Measurements from ENCODE around the gene MLXIPL.
A peak's percentile ranks its signal among the peaks of the same experiment; 100 is the strongest.

MLXIPL gene

GRCh38 chr7:73650524-73650923 lies 26.2 kb upstream of the MLXIPL start:
- no peak overlapping the region for H3K4me3 ChIP-seq (replicated peaks; ENCODE audit: low read depth, low read length)
- DNase-seq (ENCODE audit: low read depth), result no peak
- TF ChIP-seq, protein P1, sequence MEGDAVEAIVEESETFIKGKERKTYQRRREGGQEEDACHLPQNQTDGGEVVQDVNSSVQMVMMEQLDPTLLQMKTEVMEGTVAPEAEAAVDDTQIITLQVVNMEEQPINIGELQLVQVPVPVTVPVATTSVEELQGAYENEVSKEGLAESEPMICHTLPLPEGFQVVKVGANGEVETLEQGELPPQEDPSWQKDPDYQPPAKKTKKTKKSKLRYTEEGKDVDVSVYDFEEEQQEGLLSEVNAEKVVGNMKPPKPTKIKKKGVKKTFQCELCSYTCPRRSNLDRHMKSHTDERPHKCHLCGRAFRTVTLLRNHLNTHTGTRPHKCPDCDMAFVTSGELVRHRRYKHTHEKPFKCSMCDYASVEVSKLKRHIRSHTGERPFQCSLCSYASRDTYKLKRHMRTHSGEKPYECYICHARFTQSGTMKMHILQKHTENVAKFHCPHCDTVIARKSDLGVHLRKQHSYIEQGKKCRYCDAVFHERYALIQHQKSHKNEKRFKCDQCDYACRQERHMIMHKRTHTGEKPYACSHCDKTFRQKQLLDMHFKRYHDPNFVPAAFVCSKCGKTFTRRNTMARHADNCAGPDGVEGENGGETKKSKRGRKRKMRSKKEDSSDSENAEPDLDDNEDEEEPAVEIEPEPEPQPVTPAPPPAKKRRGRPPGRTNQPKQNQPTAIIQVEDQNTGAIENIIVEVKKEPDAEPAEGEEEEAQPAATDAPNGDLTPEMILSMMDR (IDR thresholded peaks at IDR 0.05; ENCODE audit: low read length, missing control alignments), result no peak

DNA sequence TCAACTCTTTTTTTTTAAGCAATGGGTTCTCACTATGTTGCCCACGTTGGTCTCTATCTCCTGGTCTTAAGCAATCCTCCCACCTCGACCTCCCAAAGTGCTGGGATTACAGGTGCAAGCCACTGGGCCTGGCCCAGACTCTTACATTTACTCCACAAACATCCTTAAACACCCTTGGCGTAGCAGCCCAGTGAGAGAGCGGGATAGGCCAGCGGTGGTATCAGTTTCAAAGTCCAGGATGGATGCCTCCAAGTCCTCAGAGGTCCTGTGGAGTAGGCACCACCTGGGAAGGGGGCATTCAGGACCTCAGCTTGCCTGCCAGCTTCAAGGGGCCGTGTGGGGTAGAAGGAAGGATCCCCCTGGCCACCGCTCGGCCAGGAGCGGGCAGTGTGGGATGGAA lies 25.3 kb upstream of the MLXIPL start:
- H3K4me3 ChIP-seq (replicated peaks; ENCODE audit: low read depth, low read length), result no peak overlapping the region
- no peak for DNase-seq (ENCODE audit: low read depth)
- TF ChIP-seq, protein P1 (IDR thresholded peaks at IDR 0.05; ENCODE audit: low read length, missing control alignments), result no peak

GRCh38 chr7:73648593-73649332 lies 24.4 kb upstream of the MLXIPL start:
- DNase-seq (ENCODE audit: low read depth), result no peak
- no peak overlapping the region for H3K4me3 ChIP-seq (replicated peaks; ENCODE audit: low read depth, low read length)
- TF ChIP-seq, protein P1 (IDR thresholded peaks at IDR 0.05; ENCODE audit: low read length, missing control alignments), result no peak

DNA sequence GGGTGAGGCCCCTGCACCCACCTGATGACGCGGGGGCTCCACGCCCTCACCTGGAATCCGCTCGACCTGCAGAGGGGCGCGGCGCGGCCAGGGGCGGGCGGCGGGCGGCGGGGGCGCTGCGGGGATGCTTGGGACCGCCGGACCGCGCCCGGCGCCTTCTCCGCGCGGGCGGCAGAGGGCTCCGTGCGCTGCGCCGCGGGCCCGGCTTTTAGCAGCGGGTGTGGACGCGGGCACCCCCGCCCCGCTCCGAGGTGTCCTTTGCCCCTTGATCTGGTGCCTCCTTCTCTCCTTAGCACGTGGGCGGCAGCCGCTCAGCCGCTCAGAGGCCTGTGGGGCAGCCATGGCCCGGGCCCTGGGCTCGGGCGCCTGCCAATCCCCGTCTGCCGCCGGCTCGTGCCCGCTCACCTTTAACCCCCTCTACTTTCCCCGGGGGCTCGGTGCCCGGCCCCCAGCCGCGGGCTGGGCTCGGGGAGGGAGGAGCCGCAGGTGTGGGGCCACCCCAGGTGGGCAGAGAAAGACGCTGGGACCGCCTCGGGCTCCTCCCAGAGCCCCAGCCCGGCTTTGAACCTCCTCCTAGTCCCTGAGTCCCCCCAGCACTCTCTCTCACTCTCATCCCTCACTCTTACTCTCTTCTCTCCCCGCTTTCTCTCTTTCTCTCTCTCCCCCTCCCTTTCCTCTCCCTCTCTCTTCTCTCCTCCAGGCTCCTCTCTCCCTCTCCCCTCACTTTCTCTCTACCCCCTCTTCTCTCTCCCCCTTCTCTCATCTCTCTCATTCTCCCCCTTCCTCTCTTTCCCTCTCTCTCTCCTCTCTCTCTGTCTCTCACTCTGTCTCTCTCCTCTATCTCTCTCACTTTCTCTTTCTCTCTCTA lies 23.6 kb upstream of the MLXIPL start:
- TF ChIP-seq, protein P1 (IDR thresholded peaks at IDR 0.05; ENCODE audit: low read length, missing control alignments), result no peak
- DNase-seq (ENCODE audit: low read depth), result no peak
- H3K4me3 ChIP-seq (replicated peaks; ENCODE audit: low read depth, low read length), result peak overlapping the region; percentile 17

- TF ChIP-seq, protein P1 (IDR thresholded peaks at IDR 0.05; ENCODE audit: low read length, missing control alignments), result no peak
- H3K4me3 ChIP-seq (replicated peaks; ENCODE audit: low read depth, low read length), result no peak overlapping the region
- DNase-seq (ENCODE audit: low read depth), result no peak
These were observed 22.7 kb upstream of the MLXIPL start for GRCh38 chr7:73646785-73647724.

DNA sequence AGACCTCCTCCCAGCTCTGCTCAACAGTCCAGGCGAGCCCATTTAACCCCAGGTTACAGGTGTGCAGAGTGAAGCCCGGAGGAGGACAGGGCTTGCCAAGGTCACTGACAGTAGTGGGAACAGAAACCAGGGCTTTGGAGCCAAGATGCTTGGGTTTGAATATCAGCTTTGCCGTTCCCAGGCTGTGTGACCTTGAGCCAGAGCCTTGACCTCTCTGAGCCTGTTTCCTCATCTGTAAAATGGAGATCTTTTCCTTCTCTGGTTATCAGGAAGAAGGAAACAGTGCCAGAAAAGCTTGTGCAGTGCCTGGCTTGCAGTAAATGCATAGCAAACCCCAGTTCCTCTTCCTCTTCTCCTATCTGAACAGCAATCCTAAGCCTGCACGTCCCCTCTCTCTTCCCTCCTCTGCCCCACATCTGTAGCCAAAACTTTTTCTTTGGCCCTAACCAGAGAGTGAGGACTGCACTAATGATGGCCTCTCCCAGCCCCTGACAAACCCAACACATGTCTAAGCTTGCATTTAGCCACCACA lies 21.4 kb upstream of the MLXIPL start:
- DNase-seq (ENCODE audit: low read depth), result no peak
- TF ChIP-seq, protein P1 (IDR thresholded peaks at IDR 0.05; ENCODE audit: low read length, missing control alignments), result no peak
- H3K4me3 ChIP-seq (replicated peaks; ENCODE audit: low read depth, low read length), result no peak overlapping the region

Measured in fibroblast of pulmonary artery (primary cell).